ENCODE results near the gene TENT5C.

GRCh38 chr1:117615474-117615873 lies 9.6 kb downstream of the TENT5C start:
- TF ChIP-seq OSR1 (CRISPR knock-in tag; IDR thresholded peaks at IDR 0.05) (no peak), GLIS3 (CRISPR knock-in tag; IDR thresholded peaks at IDR 0.05) (no peak), SNAI2 (CRISPR knock-in tag; IDR thresholded peaks at IDR 0.05) (no peak), ZNF565 (CRISPR knock-in tag; conservative IDR thresholded peaks at IDR 0.05; ENCODE audit: low read depth) (no peak), ZNF70 (CRISPR knock-in tag; IDR thresholded peaks at IDR 0.05) (no peak), BACH2 (CRISPR knock-in tag; IDR thresholded peaks at IDR 0.05; ENCODE audit: borderline replicate concordance) (no peak), TCF4 (CRISPR knock-in tag; IDR thresholded peaks at IDR 0.05; ENCODE audit: borderline replicate concordance) (no peak), RARB (CRISPR knock-in tag; IDR thresholded peaks at IDR 0.05) (no peak)
- TF ChIP-seq, protein P1, sequence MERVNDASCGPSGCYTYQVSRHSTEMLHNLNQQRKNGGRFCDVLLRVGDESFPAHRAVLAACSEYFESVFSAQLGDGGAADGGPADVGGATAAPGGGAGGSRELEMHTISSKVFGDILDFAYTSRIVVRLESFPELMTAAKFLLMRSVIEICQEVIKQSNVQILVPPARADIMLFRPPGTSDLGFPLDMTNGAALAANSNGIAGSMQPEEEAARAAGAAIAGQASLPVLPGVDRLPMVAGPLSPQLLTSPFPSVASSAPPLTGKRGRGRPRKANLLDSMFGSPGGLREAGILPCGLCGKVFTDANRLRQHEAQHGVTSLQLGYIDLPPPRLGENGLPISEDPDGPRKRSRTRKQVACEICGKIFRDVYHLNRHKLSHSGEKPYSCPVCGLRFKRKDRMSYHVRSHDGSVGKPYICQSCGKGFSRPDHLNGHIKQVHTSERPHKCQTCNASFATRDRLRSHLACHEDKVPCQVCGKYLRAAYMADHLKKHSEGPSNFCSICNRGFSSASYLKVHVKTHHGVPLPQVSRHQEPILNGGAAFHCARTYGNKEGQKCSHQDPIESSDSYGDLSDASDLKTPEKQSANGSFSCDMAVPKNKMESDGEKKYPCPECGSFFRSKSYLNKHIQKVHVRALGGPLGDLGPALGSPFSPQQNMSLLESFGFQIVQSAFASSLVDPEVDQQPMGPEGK (CRISPR knock-in tag; IDR thresholded peaks at IDR 0.05; ENCODE audit: borderline replicate concordance): no peak
- TF ChIP-seq, protein P2, sequence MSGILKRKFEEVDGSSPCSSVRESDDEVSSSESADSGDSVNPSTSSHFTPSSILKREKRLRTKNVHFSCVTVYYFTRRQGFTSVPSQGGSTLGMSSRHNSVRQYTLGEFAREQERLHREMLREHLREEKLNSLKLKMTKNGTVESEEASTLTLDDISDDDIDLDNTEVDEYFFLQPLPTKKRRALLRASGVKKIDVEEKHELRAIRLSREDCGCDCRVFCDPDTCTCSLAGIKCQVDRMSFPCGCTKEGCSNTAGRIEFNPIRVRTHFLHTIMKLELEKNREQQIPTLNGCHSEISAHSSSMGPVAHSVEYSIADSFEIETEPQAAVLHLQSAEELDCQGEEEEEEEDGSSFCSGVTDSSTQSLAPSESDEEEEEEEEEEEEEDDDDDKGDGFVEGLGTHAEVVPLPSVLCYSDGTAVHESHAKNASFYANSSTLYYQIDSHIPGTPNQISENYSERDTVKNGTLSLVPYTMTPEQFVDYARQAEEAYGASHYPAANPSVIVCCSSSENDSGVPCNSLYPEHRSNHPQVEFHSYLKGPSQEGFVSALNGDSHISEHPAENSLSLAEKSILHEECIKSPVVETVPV (CRISPR knock-in tag; IDR thresholded peaks at IDR 0.05): no peak
- TF ChIP-seq, protein P3, sequence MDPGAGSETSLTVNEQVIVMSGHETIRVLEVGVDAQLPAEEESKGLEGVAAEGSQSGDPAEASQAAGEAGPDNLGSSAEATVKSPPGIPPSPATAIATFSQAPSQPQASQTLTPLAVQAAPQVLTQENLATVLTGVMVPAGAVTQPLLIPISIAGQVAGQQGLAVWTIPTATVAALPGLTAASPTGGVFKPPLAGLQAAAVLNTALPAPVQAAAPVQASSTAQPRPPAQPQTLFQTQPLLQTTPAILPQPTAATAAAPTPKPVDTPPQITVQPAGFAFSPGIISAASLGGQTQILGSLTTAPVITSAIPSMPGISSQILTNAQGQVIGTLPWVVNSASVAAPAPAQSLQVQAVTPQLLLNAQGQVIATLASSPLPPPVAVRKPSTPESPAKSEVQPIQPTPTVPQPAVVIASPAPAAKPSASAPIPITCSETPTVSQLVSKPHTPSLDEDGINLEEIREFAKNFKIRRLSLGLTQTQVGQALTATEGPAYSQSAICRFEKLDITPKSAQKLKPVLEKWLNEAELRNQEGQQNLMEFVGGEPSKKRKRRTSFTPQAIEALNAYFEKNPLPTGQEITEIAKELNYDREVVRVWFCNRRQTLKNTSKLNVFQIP (CRISPR knock-in tag; IDR thresholded peaks at IDR 0.05; ENCODE audit: borderline replicate concordance, low read depth): no peak

All from SK-N-SH treated with all-trans-retinoic acid at 6 μM for 48 hours (cell line).